NCI-H1417 treated with DMSO at 0.1 percent for 48 hours (cell line): ENCODE data around the gene ESRRG.

ENCODE experiments used
- DNase-seq: peaks from one replicate; lab custom pipeline; 2025; lab: John Stamatoyannopoulos, UW

ESRRG gene

GRCh38 chr1:216627252-216627651 is 96.0 kb downstream of the ESRRG start:
- no peak for DNase-seq

- DNase-seq = no peak
Measured at GRCh38 chr1:216626394-216627067, 96.7 kb downstream of the ESRRG start.

GRCh38 chr1:216621536-216621935 is 101.7 kb downstream of the ESRRG start:
- DNase-seq = no peak

GRCh38 chr1:216617081-216617875 is 106.0 kb downstream of the ESRRG start:
- DNase-seq = no peak

- DNase-seq = no peak
Measured at GRCh38 chr1:216616425-216616824, 106.8 kb downstream of the ESRRG start.

- DNase-seq = no peak
Measured at GRCh38 chr1:216614011-216614934, 109.0 kb downstream of the ESRRG start.

GRCh38 chr1:216612291-216612690 is 110.9 kb downstream of the ESRRG start:
- no peak for DNase-seq

- DNase-seq = no peak
Measured at GRCh38 chr1:216607067-216607697, 116.0 kb downstream of the ESRRG start.

GRCh38 chr1:216606047-216606637 is 117.1 kb downstream of the ESRRG start:
- DNase-seq = no peak

- DNase-seq = no peak
Measured at GRCh38 chr1:216604771-216605170, 118.5 kb downstream of the ESRRG start.

- DNase-seq = peak; percentile 47
Measured at GRCh38 chr1:216600730-216601609, 122.3 kb downstream of the ESRRG start.

GRCh38 chr1:216599851-216600250 is 123.4 kb downstream of the ESRRG start:
- no peak for DNase-seq

GRCh38 chr1:216598448-216598847 is 124.8 kb downstream of the ESRRG start:
- no peak for DNase-seq

- DNase-seq = no peak
Measured at GRCh38 chr1:216596281-216596862, 126.9 kb downstream of the ESRRG start.

GRCh38 chr1:216587715-216588114 is 135.5 kb downstream of the ESRRG start:
- no peak for DNase-seq

GRCh38 chr1:216582151-216582550 is 141.1 kb downstream of the ESRRG start:
- DNase-seq = no peak

- DNase-seq = no peak
Measured at GRCh38 chr1:216580538-216581057, 142.6 kb downstream of the ESRRG start.

- DNase-seq = no peak
Measured at GRCh38 chr1:216576234-216576937, 146.8 kb downstream of the ESRRG start.

- no peak for DNase-seq
Measured at GRCh38 chr1:216566641-216567205, 156.5 kb downstream of the ESRRG start.
